Psoas muscle (tissue), 8 donors: ENCODE data around the gene CD44. TPM values are rescaled to one million over a fixed set of nuclear protein-coding genes. Genes with fewer than 3 reads are reported as not detected.

ENCODE experiments used
- ATAC-seq, 4 donors: fragments of 200-7000 bp; cut with Tn5 transposase; one replicate each; pipeline ENCODE4 v1.9.1; 2020; ENCODE audit warnings: moderate library complexity in 3 of 4, mild to moderate bottlenecking in 2 of 4
- DNase-seq, 2 donors: peaks; one replicate each; pipeline ENCODE4 v3.0.0-alpha.2; 2020
- H3K27ac ChIP-seq: fragments of 200-600 bp; one replicate; pipeline ENCODE4 v1.8.0; 2022
- H3K27me3 ChIP-seq, 3 donors: fragments of 200-600 bp in 1 of 3; one replicate each; pipeline versions ENCODE4 v1.6.1 to v1.8.0; 2013 to 2022; ENCODE audit warnings: low read length in 2 of 3, mild to moderate bottlenecking in 2 of 3, moderate library complexity in 1 of 3; ENCODE audit not compliant: insufficient read depth in 3 of 3
- H3K36me3 ChIP-seq, 2 donors: fragments of 200-600 bp in 1 of 2; one replicate each; pipeline versions ENCODE4 v1.6.1 to v1.8.0; 2013 to 2022; ENCODE audit warnings: low read depth in 1 of 2, mild to moderate bottlenecking in 1 of 2, moderate library complexity in 1 of 2; ENCODE audit not compliant: insufficient read depth in 1 of 2
- H3K4me1 ChIP-seq: fragments of 200-600 bp; one replicate; pipeline ENCODE4 v1.8.0; 2022
- H3K4me3 ChIP-seq: fragments of 200-600 bp; one replicate; pipeline ENCODE4 v1.8.0; 2022; ENCODE audit warnings: mild to moderate bottlenecking
- H3K9me3 ChIP-seq: fragments of 200-600 bp; one replicate; pipeline ENCODE4 v1.8.0; 2022
- WGBS, 3 donors: extraction: QIAGEN DNeasy Blood & Tissue Kit; methylation state at CpG; one replicate each; pipeline versions ENCODE4 v1.1.6 to v1.1.7; 2013; 5-methylcytosine and 5-hydroxymethylcytosine counted together
- intact Hi-C, 2 donors: fragments of 100-400 bp; cut with DNase I; formaldehyde crosslinking; loops; one replicate each; pipeline versions ENCODE4 v1.11.0 to v1.14.2; 2022
- polyA plus RNA-seq, 3 donors: library from polyadenylated mRNA; stranded (reverse); fragments of 200-250 nt; gene quantifications; one replicate each; pipeline ENCODE4 v1.2.3, GENCODE V29; 2013
- total RNA-seq, 4 donors: library from RNA; stranded (reverse); fragmentation: NEBNext Ultra II Directional in 2 of 4; extraction: Animal tissue kit (Norgen Biotek cat#: 25700) in 2 of 4; gene quantifications; one replicate each; pipeline versions ENCODE4 v1.2.1 to v1.2.4, GENCODE V29; 2021 to 2023
- TF ChIP-seq, protein P1 (sequence below): fragments of 200-600 bp; IDR thresholded peaks from one replicate; pipeline ENCODE4 v1.8.0; 2022; ENCODE audit warnings: antibody characterized with exemption
- donor health status: healthy with polysubstance abuse.
- donor health status: DM: no; HTN: no; CAD: no; lungs with moderate emphysema.
- donor health status: Bipolar disorder and iron deficiency.
- donor health status: healthy.
- donor health status: DM: yes; HTN: yes; CAD: no.
- donor health status: DM: no; HTN: no; CAD: no.
- donor health status: DM: no; HTN: no; CAD: no.
- donor health status: DM: yes; HTN: yes; CAD: no.

The CD44 gene
- total and polyA plus RNA-seq, 7 donors = 3.4 to 35.4 (median 23.2) TPM

DNA sequence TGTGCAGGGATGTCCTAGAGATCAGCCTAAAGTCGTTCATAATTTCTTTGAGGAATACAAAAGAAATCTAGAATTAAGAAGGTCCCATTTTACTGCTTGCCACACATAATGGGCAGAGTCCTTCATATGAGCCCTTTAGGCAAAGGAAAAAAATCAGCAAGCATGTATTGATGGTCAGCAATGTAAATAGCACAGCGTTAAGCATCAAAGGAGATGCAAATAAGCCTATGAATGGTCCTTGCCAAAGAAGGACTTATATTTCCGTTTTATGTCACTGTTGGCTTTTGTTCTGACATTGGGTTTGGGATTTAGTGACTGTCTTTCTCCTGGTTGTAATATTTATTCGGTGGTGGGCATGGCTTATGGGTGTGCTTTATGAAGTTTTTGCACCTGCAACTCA is 69.8 kb downstream of the CD44 start:
- Histone ChIP-seq H3K27me3 (no peaks in the 10 kb centered on the region), H3K27ac (no peak overlapping the region), H3K9me3 (no peaks in the 10 kb centered on the region), H3K4me3 (no peak overlapping the region), H3K36me3 (peaks cover 0 to 4% of the 10 kb centered on the region in 2 donors), H3K4me1 (no peaks in the 10 kb centered on the region)
- ATAC-seq (no peak), DNase-seq (no peak)
- intact Hi-C loops = no loop called here
- 69 to 83% (median 74%) methylated on average over 4 of the region's 4 CpGs for WGBS, 3 donors
- TF ChIP-seq, protein P1, sequence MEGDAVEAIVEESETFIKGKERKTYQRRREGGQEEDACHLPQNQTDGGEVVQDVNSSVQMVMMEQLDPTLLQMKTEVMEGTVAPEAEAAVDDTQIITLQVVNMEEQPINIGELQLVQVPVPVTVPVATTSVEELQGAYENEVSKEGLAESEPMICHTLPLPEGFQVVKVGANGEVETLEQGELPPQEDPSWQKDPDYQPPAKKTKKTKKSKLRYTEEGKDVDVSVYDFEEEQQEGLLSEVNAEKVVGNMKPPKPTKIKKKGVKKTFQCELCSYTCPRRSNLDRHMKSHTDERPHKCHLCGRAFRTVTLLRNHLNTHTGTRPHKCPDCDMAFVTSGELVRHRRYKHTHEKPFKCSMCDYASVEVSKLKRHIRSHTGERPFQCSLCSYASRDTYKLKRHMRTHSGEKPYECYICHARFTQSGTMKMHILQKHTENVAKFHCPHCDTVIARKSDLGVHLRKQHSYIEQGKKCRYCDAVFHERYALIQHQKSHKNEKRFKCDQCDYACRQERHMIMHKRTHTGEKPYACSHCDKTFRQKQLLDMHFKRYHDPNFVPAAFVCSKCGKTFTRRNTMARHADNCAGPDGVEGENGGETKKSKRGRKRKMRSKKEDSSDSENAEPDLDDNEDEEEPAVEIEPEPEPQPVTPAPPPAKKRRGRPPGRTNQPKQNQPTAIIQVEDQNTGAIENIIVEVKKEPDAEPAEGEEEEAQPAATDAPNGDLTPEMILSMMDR = no peak

DNA sequence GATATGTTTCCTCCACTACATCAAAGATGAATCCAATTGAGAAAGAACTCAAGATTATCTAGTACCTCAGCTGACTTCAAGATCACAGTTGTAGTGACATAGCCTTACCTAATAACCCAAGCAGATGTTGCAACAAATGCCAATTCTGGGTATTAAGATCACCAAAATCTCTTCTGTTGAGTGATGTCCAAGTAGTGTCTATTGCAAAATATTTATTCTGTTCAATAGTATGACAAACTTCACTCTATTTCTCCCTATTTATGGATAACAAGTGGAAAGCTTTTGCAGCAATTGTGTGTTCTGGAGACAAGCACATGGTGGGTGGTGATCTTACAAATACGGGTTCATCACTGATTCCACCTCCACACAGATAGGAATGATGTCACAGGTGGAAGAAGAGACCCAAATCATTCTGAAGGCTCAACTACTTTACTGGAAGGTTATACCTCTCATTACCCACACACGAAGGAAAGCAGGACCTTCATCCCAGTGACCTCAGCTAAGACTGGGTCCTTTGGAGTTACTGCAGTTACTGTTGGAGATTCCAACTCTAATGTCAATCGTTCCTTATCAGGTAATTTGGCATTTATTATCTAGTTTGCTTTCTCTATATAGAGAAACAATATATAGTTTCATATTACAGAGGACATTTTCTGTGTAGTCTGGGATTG is 72.0 kb downstream of the CD44 start:
- no peak for DNase-seq
- ATAC-seq = no peak
- Histone ChIP-seq H3K9me3 (no peaks in the 10 kb centered on the region), H3K36me3 (no peaks in the 10 kb centered on the region), H3K4me1 (no peaks in the 10 kb centered on the region), H3K4me3 (no peak overlapping the region), H3K27me3 (no peaks in the 10 kb centered on the region), H3K27ac (no peak overlapping the region)
- intact Hi-C loops = no loop called here
- TF ChIP-seq, protein P1 = no peak
- WGBS, 3 donors = 91 to 96% (median 91%) methylated on average over 3 of the region's 3 CpGs

DNA sequence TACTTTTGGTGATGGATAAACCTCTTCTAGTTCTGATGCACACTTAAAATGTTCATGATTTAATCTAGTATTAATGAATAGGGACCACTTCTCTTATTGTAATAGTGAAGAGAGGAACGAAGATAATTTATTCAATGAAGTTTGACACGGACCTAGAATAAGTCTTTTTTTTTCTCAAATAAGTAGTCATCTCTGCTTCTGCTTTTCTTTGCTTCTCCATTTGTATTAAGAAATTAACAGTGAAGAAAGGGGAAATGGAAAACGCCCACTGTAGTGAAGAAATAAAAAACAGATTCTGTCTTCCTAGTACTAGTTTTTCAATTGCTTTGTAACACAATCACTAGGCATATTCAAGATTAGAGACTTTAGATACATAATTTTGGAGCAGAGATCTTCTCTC is 73.0 kb downstream of the CD44 start:
- Histone ChIP-seq H3K4me3 (no peak overlapping the region), H3K27me3 (no peaks in the 10 kb centered on the region), H3K4me1 (no peaks in the 10 kb centered on the region), H3K9me3 (no peaks in the 10 kb centered on the region), H3K36me3 (no peaks in the 10 kb centered on the region), H3K27ac (no peak overlapping the region)
- TF ChIP-seq, protein P1 = no peak
- 88 to 91% (median 91%) methylated on average over 3 of the region's 3 CpGs for WGBS, 3 donors
- intact Hi-C loops = no loop called here
- ATAC-seq (no peak), DNase-seq (no peak)

DNA sequence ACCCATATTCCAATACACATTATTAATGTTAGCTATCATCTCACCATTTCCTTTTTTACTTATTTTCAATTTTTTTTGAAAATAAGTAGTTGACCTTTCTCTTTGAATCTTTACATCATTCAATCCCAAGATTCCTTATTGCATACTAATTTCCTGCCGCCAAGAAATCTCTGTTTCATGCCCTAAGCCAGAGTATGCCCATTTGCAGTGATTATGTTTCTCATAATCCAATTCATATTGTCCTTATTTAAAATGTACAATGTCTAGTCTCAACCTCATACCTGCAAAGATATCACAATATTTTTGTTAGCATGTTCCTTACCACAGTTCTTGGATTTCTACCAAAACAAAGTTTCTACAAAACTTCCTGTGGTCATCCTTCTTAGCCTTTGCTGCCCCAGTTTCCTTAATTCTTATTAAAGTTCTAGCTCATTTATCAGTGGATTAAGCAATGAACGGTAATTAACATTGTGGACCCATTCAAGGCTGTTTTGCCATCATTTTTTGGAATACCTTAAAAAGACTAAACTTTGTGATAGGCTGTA is 75.3 kb downstream of the CD44 start:
- H3K27me3 ChIP-seq = no peaks in the 10 kb centered on the region
- no peak overlapping the region for H3K4me3 ChIP-seq
- WGBS, 3 donors = 81 to 87% (median 83%) methylated on average over 2 of the region's 2 CpGs
- H3K27ac ChIP-seq = no peak overlapping the region
- no peaks in the 10 kb centered on the region for H3K9me3 ChIP-seq
- ATAC-seq (no peak), DNase-seq (no peak)
- TF ChIP-seq, protein P1 = no peak
- H3K4me1 ChIP-seq = no peaks in the 10 kb centered on the region
- intact Hi-C loops = no loop called here
- H3K36me3 ChIP-seq = peaks cover 0 to 1% of the 10 kb centered on the region in 2 donors

DNA sequence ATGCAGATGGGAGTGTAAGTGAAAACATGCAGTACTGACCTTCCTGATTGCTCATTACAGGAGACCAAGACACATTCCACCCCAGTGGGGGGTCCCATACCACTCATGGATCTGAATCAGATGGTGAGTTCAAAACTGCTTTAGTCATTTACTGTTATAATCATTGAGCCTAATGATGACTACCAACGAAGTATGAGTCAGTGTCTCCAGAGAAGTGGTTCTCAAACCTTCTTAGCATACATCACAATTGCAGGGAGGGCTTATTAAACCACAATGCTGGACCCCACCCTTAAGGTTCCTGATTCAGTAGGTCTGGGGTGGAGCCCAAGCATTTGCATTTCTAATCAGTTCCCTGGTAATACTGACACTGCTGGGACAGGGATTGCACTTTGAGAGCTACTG is 75.8 kb downstream of the CD44 start:
- intact Hi-C loops = no loop called here
- H3K27me3 ChIP-seq = no peaks in the 10 kb centered on the region
- H3K9me3 ChIP-seq = no peaks in the 10 kb centered on the region
- no peak overlapping the region for H3K4me3 ChIP-seq
- DNase-seq = no peak
- peaks cover 0 to 6% of the 10 kb centered on the region in 2 donors for H3K36me3 ChIP-seq
- TF ChIP-seq, protein P1 = no peak
- no peak overlapping the region for H3K27ac ChIP-seq
- H3K4me1 ChIP-seq = no peaks in the 10 kb centered on the region
- peak in 1 of 4 donors; percentile 46 for ATAC-seq
- 43 to 59% (median 53%) methylated on average over 1 of the region's 1 CpG for WGBS, 3 donors
